ENCODE results near the gene FKBP1B. TPM values are rescaled to one million over a fixed set of nuclear protein-coding genes. Genes with fewer than 3 reads are reported as not detected.
"Not testable (repeated sequence)": the region's sequence is repeated elsewhere in the genome, so short reads cannot be mapped to it uniquely, and the experiment has no call there.

Gene FKBP1B
- total RNA-seq, result 73.8 TPM

DNA sequence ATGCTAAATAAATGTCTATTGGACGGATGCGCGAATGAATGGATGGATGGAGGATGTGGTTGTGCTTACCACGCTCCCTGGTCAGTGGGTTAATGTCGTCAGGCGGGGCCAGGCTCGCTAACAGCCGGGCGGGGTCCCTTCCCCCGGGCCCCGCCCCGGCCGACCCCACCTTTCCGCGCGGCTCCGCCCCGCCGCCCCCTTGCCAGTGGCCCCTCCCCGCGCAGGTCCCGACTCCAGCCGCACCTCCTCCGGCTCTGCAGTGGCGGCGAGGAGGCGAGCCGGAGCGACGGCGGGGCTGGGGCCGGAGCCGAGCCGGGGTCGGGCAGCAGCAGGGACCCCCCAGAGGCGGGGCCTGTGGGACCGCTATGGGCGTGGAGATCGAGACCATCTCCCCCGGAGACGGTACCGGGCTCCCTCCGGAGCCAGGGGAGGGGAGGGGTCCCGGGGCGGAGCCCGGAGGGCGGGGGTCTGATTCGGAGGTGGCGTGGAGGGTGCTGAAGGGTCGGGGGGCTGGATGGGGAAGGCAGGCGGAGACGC, at the start of gene FKBP1B:
Gene FKBP1B, plus strand, starts transcription at position 257 of the 537 bp plus-strand sequence. Its CDS starts 109 bp downstream, at position 366.
- peak; percentile 36 to 44 for DNase-seq (ENCODE audit: low spot score in 2 of 2)

DNA sequence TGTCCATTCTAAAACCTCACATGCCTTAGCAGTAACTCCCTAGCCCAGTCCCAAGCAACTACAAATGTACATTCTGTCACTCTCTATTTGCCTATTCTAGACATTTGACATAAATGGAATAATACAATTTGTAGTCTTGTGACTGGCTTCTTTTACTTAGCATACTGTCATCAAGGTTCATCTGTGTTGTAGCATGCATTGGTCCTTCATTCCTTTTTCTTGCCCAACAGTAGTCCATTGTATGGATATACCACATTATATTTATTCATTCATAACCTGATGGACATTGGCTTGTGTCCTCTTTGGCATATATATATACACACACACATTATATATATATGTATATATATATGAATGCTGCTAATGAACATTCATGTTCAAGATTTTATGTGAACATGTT, 41.8 kb upstream of the FKBP1B start:
- DNase-seq (ENCODE audit: low spot score in 2 of 2), result no peak
- no peak for FAIRE-seq

More for the DNA sequence above, at the start of gene FKBP1B:
- no peak for FAIRE-seq

DNA sequence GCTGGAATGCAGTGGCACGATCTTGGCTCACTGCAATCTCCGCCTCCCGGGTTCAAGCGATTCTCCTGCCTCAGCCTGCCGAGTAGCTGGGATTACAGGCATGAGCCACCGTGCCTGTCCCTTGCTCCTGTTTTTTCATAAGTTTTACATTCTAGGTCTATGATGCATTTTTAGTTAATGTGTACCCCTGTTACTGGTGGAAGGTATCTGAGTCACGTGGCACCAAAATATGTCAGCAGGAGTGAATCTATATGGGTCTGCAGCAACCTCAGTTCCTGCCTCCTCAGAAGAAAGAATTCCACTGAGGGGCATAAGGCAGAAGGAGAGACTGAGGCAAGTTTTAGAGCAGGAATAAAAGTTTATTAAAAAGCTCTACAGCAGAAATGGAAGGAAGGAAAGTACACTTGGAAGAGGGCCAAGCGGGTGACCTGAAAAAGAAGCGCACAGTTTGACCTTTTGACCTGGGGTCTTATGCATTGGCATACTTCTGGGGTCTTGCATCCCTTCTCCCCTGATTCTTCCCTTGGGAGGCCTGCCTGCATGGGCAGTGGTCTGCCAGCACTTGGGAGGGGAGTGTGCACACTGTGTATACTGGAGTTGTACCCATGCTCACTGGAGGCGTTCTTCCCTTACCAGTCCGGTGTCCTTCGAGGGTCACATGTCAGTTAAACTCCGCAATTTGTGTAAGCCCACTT, 40.7 kb upstream of the FKBP1B start:
- no peak for FAIRE-seq
- no peak for DNase-seq (ENCODE audit: low spot score in 2 of 2)

DNA sequence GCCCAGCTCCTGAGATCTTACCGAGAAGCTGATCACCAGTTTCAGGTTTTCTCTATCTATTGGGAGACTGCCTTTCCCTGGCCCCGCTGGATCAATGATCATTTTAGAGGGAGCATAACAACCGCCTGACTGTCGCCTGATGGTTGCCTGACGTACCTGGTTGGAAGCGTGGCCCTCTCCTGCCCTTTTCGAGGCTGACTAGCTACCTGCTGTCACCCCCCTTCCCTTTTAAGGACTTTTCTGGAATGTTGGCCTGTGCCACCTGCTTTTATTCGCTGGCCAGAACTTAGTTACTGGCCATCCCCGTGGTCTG, 40.2 kb upstream of the FKBP1B start:
- no peak for FAIRE-seq
- DNase-seq (ENCODE audit: low spot score in 2 of 2), result no peak

DNA sequence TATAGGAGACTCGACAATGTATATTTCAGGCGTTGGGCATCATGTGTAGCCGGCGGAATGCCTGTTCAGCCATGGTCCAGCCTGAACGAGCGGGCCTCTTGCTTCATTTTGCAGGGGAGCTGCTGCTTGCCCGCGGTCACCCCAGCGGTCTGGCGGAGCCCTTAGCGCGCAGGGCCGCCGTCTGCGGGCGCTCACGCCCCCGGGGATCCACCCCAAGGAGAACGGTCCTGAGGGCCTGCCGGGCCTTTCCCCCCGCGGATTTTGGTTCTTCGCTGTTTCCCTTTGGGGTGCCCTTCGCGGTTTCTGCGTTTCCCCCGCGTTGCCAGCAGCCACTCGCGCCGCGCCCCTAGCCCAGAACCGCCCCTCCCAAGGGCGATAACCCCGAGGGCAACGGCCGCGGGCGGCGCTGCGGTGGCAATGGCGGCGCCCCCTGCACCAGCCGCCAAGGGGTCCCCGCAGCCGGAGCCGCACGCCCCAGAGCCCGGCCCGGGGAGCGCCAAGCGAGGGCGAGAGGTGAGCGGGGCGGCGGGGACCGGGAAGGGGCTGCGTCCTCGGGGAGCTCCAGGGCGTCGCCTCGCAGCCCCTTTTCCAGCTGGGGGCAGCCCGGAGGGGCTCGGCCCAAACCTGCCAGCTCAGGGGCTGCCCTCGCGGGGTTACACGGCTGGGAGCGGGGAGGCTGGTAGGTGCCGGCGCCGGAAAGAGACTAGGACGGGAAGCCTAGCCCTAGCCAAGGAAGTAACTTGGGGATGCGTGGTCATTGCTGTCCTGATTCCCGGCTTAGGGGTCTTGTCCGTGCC, 39.7 kb upstream of the FKBP1B start, which contains the start of gene MFSD2B:
Gene MFSD2B, plus strand, starts transcription at position 406 of the 797 bp plus-strand sequence. Its CDS starts 12 bp downstream, at position 418.
- no peak for FAIRE-seq
- DNase-seq (ENCODE audit: low spot score in 2 of 2), result no peak

DNA sequence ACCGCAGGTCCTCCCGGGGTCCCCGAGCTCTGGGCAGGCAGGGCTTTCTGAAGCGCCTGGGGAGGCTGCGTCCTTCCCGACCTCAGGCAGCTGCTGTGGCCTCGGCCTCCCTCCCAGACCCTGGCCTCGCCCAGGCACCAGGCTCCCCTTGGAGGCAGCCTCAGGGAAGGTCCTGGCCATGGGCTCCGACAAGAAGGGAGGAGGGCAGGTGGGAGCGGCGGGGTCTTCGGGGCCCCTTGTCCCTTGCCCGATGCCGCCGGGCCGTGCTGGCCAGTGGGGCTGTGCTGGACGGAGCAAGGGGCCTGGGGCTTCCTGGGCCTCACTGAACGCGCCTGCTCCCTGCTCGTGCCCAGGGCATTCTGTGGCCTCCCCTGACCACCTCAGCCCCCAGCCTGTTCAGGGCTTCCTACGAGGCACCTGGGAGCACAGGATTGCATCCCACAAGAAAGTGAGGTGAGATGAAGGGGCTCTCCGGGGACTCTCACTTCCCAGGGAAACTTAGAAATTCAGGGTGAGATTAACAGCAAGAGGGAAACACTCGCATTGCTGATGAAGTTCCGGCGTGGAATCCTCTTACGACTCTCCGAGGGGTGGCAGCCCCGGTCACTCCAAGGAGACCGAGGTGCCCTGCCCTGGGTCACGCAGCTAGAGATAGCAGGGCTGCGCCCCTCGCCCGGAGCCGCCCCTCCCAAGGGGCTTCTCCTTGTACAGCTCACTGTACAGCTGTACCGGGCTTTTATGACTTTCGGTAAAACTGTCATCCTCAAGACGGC, 38.9 kb upstream of the FKBP1B start:
- DNase-seq (ENCODE audit: low spot score in 2 of 2), result no peak
- FAIRE-seq, result no peak

DNA sequence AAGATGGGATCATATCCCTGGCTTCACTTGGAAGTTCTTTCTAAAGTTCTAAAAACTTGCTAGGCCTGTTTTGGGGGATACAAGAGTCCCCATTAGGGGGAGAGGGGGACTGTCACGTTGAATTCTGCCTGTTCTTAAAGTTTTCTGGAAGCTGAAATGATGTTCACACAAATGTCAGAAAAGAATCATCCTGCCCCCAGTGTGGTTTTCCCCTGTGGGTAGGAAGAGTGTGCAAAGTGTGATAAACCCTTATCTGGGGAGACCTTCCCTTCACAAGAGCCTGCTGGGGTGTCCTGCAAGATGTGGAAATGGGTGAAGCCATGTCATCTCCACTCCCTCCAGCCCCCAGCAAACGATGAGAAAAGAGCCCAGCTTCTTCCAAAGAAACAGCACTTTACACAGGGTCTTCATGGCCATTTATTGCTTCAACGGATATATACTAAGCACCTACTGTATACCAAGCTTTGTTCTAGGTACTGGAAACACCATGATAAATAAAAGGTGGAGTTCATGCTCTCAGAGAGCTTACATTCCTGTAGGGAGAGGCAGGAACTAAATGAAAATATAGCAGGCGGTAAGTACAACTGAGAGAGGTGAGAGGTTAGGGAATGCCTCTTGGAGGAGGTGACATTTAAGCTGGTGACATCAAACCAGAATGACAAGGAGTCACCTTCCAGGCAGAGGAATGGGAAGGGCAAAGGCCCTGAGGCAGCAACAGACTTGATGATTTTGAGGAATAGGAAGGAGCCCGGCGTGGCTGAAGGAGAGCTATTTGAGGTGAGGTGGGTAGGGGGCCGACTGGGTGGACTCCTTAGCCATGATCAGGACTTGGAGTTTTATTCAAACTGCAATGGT, 38.1 kb upstream of the FKBP1B start:
- FAIRE-seq (no peak), DNase-seq (ENCODE audit: low spot score in 2 of 2) (no peak)

DNA sequence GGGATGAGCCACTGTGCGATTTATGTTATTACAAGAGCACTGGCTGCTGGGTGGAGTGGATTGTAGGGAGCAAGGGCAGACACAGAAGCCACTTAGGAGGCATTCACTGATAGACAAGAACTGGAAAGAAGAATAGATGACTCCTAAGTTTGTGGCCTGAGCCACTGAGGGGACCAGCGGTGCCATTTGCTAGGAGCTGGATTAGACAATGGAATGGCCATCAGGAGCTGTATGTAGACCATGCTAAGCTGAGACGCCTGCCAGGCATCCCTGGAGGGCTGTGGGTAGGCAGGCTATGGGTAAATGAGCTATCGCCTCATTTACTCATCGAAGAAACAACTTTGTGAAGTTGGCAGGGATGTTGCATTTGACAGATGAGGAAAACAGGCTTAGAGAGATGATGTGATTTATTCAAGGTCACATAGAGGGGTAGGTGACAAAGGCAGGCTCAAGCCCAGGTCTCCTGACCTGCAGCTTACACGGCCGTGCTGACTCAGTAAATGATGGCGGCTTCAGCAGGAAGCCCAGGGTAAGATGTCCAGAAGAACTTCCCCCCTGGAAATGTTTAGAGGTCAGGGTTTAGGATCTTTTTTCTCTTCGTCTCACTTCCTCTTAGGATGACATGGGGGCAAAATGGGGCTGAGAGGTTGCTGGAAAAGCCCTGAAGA, 36.9 kb upstream of the FKBP1B start:
- FAIRE-seq (no peak), DNase-seq (ENCODE audit: low spot score in 2 of 2) (no peak)

DNA sequence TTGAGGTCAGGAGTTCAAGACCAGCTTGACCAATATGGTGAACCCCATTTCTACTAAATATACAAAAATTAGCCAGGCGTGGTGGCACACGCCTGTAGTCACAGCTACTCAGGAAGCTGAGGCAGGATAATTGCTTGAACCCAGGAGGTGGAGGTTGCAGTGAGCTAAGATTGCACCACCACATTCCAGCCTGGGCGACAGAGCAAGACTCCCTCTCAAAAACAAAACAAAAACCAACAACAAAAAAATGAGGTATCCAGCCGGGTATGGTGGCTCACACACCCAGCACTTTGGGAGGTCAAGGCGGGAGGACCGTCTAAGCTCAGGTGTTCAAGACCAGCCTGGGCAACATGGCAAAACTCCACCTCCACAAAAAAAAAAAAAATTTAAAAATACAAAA, 34.6 kb upstream of the FKBP1B start:
- FAIRE-seq; DNase-seq (ENCODE audit: low spot score in 2 of 2): not testable (repeated sequence)

DNA sequence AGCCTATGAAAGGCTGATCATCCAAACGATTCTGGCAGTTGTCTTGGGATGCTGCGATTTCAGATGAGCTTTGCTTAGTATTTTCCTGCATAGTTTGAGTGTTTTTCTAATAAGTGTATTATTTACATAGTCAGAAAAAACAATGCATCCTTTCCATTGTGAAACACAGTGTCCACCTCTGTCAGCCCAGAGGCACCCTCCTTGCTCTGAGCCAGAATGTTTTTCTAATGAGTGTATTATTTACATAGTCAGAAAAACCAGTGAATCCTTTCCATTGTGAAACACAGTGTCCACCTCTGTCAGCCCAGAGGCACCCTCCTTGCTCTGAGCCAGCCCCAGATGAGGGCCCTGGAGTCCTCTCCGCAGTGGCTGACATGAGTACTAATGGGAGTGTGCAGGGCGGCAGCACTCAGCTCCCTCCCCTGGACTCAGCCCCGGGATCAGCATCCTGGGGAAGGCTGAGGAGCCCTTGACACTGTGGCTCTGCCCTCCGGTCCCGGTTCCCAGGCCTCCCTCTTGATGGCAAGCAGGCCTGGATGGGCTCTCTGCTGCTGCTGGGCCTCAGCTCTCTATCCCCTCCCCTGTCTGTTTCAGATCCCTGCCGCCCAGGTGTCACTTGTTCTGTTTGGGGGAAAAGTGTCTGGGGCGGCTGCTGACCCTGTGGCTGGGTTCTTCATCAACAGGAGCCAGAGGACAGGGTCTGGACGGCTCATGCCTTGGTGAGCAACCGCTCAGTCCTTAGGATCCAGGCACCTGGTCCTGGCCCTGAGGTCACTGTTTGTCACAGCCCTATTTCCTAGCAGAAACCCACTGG, 33.8 kb upstream of the FKBP1B start:
- DNase-seq (ENCODE audit: low spot score in 2 of 2) (no peak), FAIRE-seq (no peak)

DNA sequence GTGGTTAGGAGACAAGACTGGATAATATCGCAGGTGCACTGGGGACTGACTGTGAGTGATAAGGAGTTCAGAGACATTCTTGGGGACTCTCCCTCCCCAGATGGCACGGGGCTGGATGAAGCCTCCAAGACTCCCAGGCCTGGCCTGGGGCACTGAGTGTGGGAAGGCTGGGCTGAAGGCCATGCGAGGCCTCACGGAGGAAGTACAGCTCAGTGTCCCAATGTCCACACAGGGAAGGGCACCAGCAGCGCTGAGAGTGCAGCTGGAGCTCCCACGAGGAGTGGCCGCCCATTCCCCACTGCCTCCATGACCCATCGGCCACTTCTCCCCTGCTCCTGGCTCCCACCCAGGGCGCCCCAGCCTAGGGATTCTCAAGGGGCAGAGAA, 33.2 kb upstream of the FKBP1B start:
- DNase-seq (ENCODE audit: low spot score in 2 of 2) (no peak), FAIRE-seq (no peak)

DNA sequence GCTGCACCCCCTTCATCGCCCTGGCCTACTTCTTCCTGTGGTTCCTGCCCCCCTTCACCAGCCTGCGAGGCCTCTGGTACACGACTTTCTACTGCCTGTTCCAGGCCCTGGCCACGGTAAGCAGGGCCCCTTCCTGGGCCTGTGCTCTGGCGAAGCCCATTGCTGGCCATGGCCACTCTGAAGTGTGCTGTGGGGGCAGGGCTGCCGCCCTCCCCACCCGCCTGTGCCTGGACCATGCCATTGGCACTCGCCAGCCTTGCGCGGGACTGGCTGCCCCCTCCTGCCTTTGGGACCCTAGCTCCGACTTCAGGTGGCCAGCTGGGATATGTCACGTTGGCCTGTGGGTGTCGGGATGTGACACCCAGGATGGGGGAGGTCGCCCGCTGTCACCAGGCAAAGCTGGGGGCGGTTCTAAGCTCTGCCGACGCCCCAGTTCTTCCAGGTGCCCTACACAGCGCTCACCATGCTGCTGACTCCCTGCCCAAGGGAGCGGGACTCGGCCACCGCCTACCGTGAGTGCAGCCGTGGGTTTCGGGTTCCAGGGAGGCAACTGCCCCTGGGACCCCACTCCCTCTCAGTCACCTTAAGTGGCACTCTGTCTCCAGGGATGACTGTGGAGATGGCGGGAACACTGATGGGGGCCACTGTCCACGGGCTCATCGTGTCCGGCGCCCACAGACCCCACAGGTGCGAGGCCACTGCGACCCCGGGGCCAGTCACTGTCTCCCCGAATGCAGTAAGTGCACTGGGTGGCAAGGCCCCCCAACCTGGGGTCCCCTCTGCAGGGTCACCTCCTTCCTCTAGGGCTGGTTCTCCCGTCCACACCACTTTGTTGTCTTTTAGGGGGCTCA, 32.5 kb upstream of the FKBP1B start:
- FAIRE-seq (no peak), DNase-seq (ENCODE audit: low spot score in 2 of 2) (no peak)

DNA sequence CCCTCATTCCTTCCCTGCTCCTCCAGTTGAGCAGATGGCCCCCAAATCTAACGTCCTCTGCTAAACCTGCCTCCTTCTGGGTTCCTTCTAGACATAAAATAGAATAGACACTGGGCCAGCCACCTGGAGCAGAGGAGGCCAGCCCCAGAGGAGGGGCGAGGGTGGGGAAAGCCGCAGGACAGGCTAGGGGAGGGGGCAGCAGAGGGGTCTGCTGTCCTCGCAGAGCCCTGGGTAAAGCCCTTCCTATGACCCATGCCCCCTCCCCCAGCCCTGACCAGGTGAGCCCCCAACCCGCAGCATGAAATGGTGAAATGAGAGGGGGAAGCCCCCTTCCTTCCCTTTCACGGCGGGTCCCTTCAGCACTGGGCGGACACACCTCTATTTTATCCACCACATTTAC, 31.8 kb upstream of the FKBP1B start:
- FAIRE-seq, result no peak
- DNase-seq (ENCODE audit: low spot score in 2 of 2), result no peak

DNA sequence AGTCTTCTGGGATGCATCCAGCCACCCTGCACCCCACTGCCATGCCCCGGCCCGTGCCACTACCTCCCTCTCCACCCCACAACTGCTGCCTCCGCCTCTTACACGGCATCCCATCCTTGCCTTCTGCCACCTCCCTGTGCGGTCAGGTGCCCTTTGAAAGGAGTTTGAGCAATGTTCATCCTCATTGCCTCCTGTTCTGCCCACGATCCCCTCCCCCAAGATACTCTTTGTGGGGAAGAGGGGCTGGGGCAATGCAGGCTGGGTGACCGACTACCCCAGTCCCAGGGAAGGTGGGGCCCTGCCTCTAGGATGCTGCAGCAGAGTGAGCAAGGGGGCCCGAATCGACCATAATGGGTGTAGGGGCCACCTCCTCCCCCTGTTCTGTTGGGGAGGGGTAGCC, 31.3 kb upstream of the FKBP1B start:
- DNase-seq (ENCODE audit: low spot score in 2 of 2) (no peak), FAIRE-seq (no peak)

DNA sequence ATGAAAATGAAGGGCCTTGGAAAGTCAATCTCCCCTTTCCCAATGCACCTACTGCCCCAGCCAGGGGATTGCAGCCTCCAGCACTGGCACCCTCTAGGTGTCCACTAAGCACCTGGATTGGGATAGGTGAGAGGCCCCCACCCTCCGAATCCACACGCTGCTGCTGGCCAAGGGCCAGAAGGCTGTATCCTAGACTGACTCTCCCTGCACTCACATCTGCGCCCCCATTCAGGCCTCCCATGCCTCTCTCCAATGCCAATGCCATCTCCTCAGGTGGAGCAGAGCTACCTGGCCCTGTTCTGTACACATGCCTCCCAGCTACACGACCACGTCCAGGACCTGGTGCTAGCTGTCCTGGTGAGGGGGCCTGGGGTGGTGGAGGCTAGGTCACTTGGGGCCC, 29.8 kb upstream of the FKBP1B start:
- FAIRE-seq (no peak), DNase-seq (ENCODE audit: low spot score in 2 of 2) (no peak)

DNA sequence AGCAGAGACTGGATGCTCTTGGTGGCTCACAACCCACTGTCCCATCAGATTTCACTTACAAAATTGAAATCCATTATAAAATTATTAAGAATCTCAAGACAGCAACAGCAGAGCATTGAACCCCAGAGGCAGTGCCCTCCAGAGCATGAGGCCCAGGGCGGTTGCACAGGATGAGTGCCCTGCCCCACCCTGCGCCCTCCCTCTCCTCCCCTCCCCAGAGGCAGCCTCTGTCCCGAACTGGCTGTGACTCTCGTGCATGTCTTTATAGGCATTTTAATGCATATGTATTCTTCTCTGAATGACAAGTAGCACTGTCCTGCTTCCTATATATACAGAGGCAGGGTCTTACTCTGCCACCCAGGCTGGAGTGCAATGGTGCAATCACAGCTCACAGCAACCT, 29.3 kb upstream of the FKBP1B start:
- FAIRE-seq, result no peak
- no peak for DNase-seq (ENCODE audit: low spot score in 2 of 2)

DNA sequence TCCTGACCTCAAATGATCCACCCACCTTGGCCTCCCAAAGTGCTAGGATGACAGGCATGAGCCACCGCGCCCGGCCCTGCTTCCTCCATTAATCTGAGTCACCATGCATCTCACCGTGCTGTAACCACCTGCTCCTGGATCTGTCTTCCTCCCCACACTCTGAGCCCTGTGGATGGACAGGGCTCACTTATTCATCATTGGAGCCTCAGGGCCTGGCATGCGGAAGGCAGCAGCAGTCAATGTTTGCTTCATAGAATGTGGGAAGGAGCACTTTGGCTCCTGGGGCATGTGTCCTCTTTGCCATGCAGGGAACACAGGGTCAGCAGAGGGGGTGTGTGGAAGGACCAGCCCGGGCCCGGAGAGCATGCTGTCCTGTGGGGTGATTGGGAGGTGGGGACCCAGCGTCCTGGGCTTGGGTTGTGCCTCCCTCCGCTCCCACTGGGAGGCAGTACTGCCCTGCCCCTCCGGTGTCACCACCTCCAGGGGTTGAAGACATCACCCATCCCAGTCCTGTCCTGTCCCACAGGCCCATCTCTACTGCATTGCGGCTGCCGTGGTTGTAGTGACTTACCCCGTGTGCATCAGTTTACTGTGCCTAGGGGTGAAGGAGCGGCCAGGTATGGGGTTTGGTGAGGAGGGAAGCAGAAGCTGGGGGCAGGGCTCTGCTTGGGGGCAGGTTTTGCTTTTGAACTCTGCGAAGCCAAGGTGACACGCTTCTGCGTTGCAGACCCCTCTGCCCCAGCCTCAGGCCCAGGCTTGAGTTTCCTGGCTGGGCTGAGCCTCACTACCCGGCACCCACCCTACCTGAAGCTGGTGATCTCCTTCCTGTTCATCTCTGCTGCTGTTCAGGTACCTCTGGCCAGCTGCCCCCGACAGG, 28.2 kb upstream of the FKBP1B start:
- FAIRE-seq (no peak), DNase-seq (ENCODE audit: low spot score in 2 of 2) (no peak)

Measured in frontal cortex (tissue), 4 donors.